ENCODE data around the gene GPR65.

GPR65 gene

GRCh38 chr14:88043529-88044443 lies 38.9 kb downstream of the GPR65 start:
- no peak for DNase-seq

GRCh38 chr14:88044444-88044758 lies 39.5 kb downstream of the GPR65 start:
- DNase-seq = no peak

- no peak for DNase-seq
Measured at GRCh38 chr14:88044776-88045446, 40.0 kb downstream of the GPR65 start.

- DNase-seq = peak in 1 of 2 donors; percentile 56
Measured at GRCh38 chr14:88045705-88046104, 40.8 kb downstream of the GPR65 start.

GRCh38 chr14:88048351-88048750 lies 43.4 kb downstream of the GPR65 start:
- no peak for DNase-seq

- no peak for DNase-seq
Measured at GRCh38 chr14:88049266-88049665, 44.3 kb downstream of the GPR65 start.

- DNase-seq = no peak
Measured at GRCh38 chr14:88049936-88050335, 45.0 kb downstream of the GPR65 start.

GRCh38 chr14:88060576-88060975 lies 55.6 kb downstream of the GPR65 start:
- DNase-seq = no peak

- no peak for DNase-seq
Measured at GRCh38 chr14:88063811-88064210, 58.9 kb downstream of the GPR65 start.

Data from CD4-positive, alpha-beta T cell treated with Interleukin-1 beta for 1 hour (primary cell).